ENCODE results near the gene SPNS1. TPM values are rescaled to one million over a fixed set of nuclear protein-coding genes. Genes with fewer than 3 reads are reported as not detected.
A peak's percentile ranks its signal among the peaks of the same experiment; 100 is the strongest.

Gene SPNS1
- total and polyA plus RNA-seq, 2 donors (not counting 1 experiment from before 2014, with no cell fraction given): 36.4 to 47.6 TPM

DNA sequence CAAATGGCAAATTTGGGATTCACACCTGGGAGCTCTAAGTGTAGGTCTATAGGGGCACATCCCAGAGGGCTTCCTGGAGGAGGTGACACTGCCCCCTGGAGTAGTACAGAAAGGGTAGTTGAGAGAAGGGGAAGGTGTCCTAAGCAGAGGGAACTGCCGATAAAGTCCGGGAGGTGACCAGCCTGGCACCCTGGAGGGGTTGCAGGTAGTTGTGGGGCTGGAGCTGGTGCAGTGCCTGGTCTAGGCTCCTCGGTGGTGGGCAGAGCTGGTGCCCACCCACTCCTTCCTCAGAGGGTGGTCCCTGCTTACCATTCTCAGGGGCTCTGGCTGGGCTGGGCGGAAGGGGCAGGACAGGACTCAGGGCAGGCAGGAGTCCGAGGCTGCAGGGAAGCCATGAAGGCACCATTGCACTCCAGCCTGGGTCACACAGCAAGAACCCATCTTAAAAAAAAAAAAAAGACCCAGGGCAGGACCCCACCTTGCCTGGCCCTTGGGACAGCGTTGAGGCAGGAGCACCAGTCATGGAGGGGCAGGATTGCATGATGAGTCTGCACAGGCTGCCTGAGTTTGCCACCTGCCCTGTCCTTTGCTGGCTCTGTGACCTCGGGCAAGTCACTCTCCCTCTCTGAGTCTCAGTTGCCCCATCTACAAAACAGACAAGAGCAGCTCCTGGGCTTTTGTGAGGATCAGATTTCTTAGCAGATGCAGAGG, 54.0 kb downstream of the SPNS1 start:
- no peaks in the 10 kb centered on the region for H3K4me1 ChIP-seq (ENCODE audit: control insufficient read depth in 2 of 2, insufficient read depth in 2 of 2, low read length in 2 of 2)
- 86% methylated on average over 6 of the region's 7 CpGs for WGBS (ENCODE audit: insufficient coverage)
- no peak overlapping the region for H3K4me3 ChIP-seq (ENCODE audit: control extremely low read depth in 1 of 5, extremely low read depth in 1 of 5, insufficient read depth in 1 of 5, low read depth in 2 of 5, low read length in 4 of 5)
- H4K20me1 ChIP-seq (ENCODE audit: control insufficient read depth, insufficient read depth, low read length, poor library complexity, severe bottlenecking): no peaks in the 10 kb centered on the region
- POLR2A ChIA-PET: no interaction called here
- H3K4me2 ChIP-seq (replicated peaks; ENCODE audit: low read depth, low read length, poor library complexity, severe bottlenecking): no peak overlapping the region
- TF ChIP-seq EZH2 (IDR thresholded peaks at IDR 0.05; ENCODE audit: borderline replicate concordance, insufficient read depth, low read depth, low read length, poor library complexity, severe bottlenecking): no peak
- TF ChIP-seq, protein P1, sequence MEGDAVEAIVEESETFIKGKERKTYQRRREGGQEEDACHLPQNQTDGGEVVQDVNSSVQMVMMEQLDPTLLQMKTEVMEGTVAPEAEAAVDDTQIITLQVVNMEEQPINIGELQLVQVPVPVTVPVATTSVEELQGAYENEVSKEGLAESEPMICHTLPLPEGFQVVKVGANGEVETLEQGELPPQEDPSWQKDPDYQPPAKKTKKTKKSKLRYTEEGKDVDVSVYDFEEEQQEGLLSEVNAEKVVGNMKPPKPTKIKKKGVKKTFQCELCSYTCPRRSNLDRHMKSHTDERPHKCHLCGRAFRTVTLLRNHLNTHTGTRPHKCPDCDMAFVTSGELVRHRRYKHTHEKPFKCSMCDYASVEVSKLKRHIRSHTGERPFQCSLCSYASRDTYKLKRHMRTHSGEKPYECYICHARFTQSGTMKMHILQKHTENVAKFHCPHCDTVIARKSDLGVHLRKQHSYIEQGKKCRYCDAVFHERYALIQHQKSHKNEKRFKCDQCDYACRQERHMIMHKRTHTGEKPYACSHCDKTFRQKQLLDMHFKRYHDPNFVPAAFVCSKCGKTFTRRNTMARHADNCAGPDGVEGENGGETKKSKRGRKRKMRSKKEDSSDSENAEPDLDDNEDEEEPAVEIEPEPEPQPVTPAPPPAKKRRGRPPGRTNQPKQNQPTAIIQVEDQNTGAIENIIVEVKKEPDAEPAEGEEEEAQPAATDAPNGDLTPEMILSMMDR (IDR thresholded peaks at IDR 0.05): no peak
- CTCF ChIA-PET: no interaction called here
- H3K27ac ChIP-seq (ENCODE audit: low read length in 2 of 2): no peak overlapping the region
- peaks cover 17% of the 10 kb centered on the region for H3K27me3 Mint-ChIP-seq
- H3K9ac ChIP-seq (ENCODE audit: low read length): no peak overlapping the region
- H3K27ac Mint-ChIP-seq: no peak overlapping the region
- H3K79me2 ChIP-seq (ENCODE audit: control insufficient read depth, insufficient read depth, low read length): no peaks in the 10 kb centered on the region
- H3K4me1 Mint-ChIP-seq: peaks cover 3% of the 10 kb centered on the region
- no peaks in the 10 kb centered on the region for H3K9me3 ChIP-seq (ENCODE audit: control extremely low read depth in 1 of 3, control insufficient read depth in 2 of 3, insufficient read depth in 1 of 3, low read length in 2 of 3)
- peaks cover 0 to 13% (median 2%) of the 10 kb centered on the region in 4 experiments for H3K27me3 ChIP-seq (replicated peaks in 1 of 4; ENCODE audit: control extremely low read depth in 1 of 4, control insufficient read depth in 3 of 4, insufficient read depth in 4 of 4, low read length in 3 of 4)
- intact Hi-C loops (cut with micrococcal nuclease): no loop called here
- H3K4me3 Mint-ChIP-seq: no peak overlapping the region
- no peaks in the 10 kb centered on the region for H3K9me3 Mint-ChIP-seq (ENCODE audit: insufficient read depth)
- H3K36me3 ChIP-seq (replicated peaks in 1 of 2; ENCODE audit: control extremely low read depth in 1 of 2, control insufficient read depth in 1 of 2, extremely low read depth in 1 of 2, insufficient read depth in 2 of 2, low read length in 1 of 2): no peaks in the 10 kb centered on the region
- DNase-seq: no peak
- no peak for ATAC-seq (ENCODE audit: low read depth)
- H2AFZ ChIP-seq (ENCODE audit: insufficient read depth, low read depth, low read length, poor library complexity, severe bottlenecking): no peak overlapping the region

DNA sequence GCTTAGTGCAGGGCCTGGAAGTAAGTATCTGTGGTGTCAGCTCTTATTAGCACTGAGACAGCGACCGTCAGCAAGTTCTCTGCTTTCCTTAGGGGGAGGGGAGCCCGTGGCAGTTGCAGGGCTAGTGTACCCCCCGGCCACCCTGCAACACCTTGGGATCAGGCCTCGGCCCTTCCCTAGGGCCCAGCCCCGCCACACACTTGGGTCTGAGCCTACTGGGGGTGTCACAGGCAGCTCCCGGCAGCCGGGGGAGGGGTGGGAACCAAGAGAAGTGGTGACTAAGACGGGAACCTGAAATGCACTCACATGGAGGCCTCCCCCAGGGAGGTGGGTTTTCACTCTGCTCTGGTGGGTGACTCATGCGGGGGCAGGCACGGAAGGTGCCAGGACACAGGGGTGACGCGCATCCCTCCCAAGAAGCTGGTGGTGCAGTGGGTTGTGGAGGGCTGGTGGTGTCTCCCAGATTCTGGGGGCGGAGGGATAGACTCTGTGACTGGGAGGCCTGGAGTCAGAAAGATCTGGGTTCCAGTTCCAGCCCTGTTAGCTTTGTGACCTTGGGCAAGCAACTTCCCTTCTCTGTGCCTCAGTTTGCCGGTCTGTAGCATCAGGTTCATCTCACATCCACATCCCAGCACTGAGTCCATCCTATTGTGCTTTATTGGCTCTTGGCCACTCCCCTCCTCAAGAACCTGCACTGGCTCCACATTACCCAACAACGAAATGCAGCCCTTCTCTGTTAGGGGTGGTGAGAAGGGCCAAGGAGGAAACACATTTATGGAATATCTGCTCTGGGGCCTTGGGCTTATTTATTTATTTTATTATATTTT, 54.8 kb downstream of the SPNS1 start:
- H3K4me3 ChIP-seq (ENCODE audit: control extremely low read depth in 1 of 5, extremely low read depth in 1 of 5, insufficient read depth in 1 of 5, low read depth in 2 of 5, low read length in 4 of 5): no peak overlapping the region
- POLR2A ChIA-PET: no interaction called here
- Mint-ChIP-seq H3K27ac (no peak overlapping the region), H3K4me3 (no peak overlapping the region), H3K4me1 (peaks cover 3% of the 10 kb centered on the region), H3K9me3 (ENCODE audit: insufficient read depth) (no peaks in the 10 kb centered on the region), H3K27me3 (peaks cover 11% of the 10 kb centered on the region)
- 55% methylated on average over 11 of the region's 16 CpGs for WGBS (ENCODE audit: insufficient coverage)
- no peaks in the 10 kb centered on the region for H4K20me1 ChIP-seq (ENCODE audit: control insufficient read depth, insufficient read depth, low read length, poor library complexity, severe bottlenecking)
- no peaks in the 10 kb centered on the region for H3K36me3 ChIP-seq (replicated peaks in 1 of 2; ENCODE audit: control extremely low read depth in 1 of 2, control insufficient read depth in 1 of 2, extremely low read depth in 1 of 2, insufficient read depth in 2 of 2, low read length in 1 of 2)
- DNase-seq (no peak), ATAC-seq (ENCODE audit: low read depth) (peak; percentile 47)
- TF ChIP-seq, protein P1 (IDR thresholded peaks at IDR 0.05): no peak
- no peak for TF ChIP-seq EZH2 (IDR thresholded peaks at IDR 0.05; ENCODE audit: borderline replicate concordance, insufficient read depth, low read depth, low read length, poor library complexity, severe bottlenecking)
- no peak overlapping the region for H3K27ac ChIP-seq (ENCODE audit: low read length in 2 of 2)
- H3K4me1 ChIP-seq (ENCODE audit: control insufficient read depth in 2 of 2, insufficient read depth in 2 of 2, low read length in 2 of 2): no peaks in the 10 kb centered on the region
- no peak overlapping the region for H3K9ac ChIP-seq (ENCODE audit: low read length)
- intact Hi-C loops (cut with micrococcal nuclease): no loop called here
- no peaks in the 10 kb centered on the region for H3K9me3 ChIP-seq (ENCODE audit: control extremely low read depth in 1 of 3, control insufficient read depth in 2 of 3, insufficient read depth in 1 of 3, low read length in 2 of 3)
- no peaks in the 10 kb centered on the region for H3K79me2 ChIP-seq (ENCODE audit: control insufficient read depth, insufficient read depth, low read length)
- no peak overlapping the region for H3K4me2 ChIP-seq (replicated peaks; ENCODE audit: low read depth, low read length, poor library complexity, severe bottlenecking)
- no peak overlapping the region for H2AFZ ChIP-seq (ENCODE audit: insufficient read depth, low read depth, low read length, poor library complexity, severe bottlenecking)
- CTCF ChIA-PET: no interaction called here
- peaks cover 0 to 9% (median under 1%) of the 10 kb centered on the region in 4 experiments for H3K27me3 ChIP-seq (replicated peaks in 1 of 4; ENCODE audit: control extremely low read depth in 1 of 4, control insufficient read depth in 3 of 4, insufficient read depth in 4 of 4, low read length in 3 of 4)
